CD14-positive monocyte (primary cell): ENCODE data around the gene NOX5. TPM values are rescaled to one million over a fixed set of nuclear protein-coding genes. Genes with fewer than 3 reads are reported as not detected.

Experiments
- DNase-seq, 3 donors: peaks; one replicate each; pipeline ENCODE4 v3.0.0-alpha.2; 2011 to 2022
- H2AFZ ChIP-seq: 2 replicates; pipeline ENCODE4 v1.6.0; 2012; ENCODE audit warnings: mild to moderate bottlenecking, low read depth, low read length, inconsistent platforms; ENCODE audit not compliant: insufficient read depth, poor library complexity, severe bottlenecking
- H3K27ac ChIP-seq, 2 donors: 1 replicate in 1 of 2; 2 replicates in 1 of 2; pipeline ENCODE4 v1.5.1; 2012 to 2013; ENCODE audit warnings: low read length in 2 of 2, control low read depth in 1 of 2, inconsistent platforms in 1 of 2, low read depth in 1 of 2, mild to moderate bottlenecking in 1 of 2
- H3K27me3 ChIP-seq, 2 donors: one replicate each; pipeline versions ENCODE4 v1.6.0 to v1.6.1; 2011 to 2013; ENCODE audit warnings: low read length in 2 of 2; ENCODE audit not compliant: control insufficient read depth in 2 of 2, insufficient read depth in 2 of 2
- H3K36me3 ChIP-seq, 2 donors: replicated peaks in 1 of 2; 1 replicate in 1 of 2; 2 replicates in 1 of 2; pipeline versions ENCODE4 v1.5.1 to v1.6.1; 2012 to 2013; ENCODE audit warnings: low read length in 2 of 2, control low read depth in 1 of 2, inconsistent platforms in 1 of 2, mild to moderate bottlenecking in 1 of 2; ENCODE audit not compliant: insufficient read depth in 2 of 2, control insufficient read depth in 1 of 2
- H3K4me1 ChIP-seq, 2 donors: 1 replicate in 1 of 2; 2 replicates in 1 of 2; pipeline versions ENCODE4 v1.5.1 to v1.6.1; 2012 to 2013; ENCODE audit warnings: low read length in 2 of 2, control low read depth in 1 of 2, inconsistent platforms in 1 of 2, mild to moderate bottlenecking in 1 of 2, moderate library complexity in 1 of 2; ENCODE audit not compliant: insufficient read depth in 2 of 2, control insufficient read depth in 1 of 2
- H3K4me2 ChIP-seq: replicated peaks from 2 replicates; pipeline ENCODE3; 2012; ENCODE audit warnings: low read length, moderate library complexity, mild to moderate bottlenecking; ENCODE audit not compliant: poor library complexity, severe bottlenecking; ENCODE audit errors: extremely low read depth
- H3K4me3 ChIP-seq, 3 experiments: fragments of 200-600 bp in 1 of 3; sonication (generic) in 1 of 3; replicated peaks in 1 of 3; 1 replicate in 2 of 3; 2 replicates in 1 of 3; pipeline ENCODE4 v1.5.1; 2011 to 2013; ENCODE audit warnings: low read length in 3 of 3, mild to moderate bottlenecking in 3 of 3, control low read depth in 2 of 3, low read depth in 2 of 3, inconsistent platforms in 1 of 3, moderate library complexity in 1 of 3
- H3K79me2 ChIP-seq: 2 replicates; pipeline ENCODE4 v1.6.0; 2012; ENCODE audit warnings: mild to moderate bottlenecking, control low read depth, inconsistent platforms, low read length, moderate library complexity; ENCODE audit not compliant: insufficient read depth
- H3K9ac ChIP-seq: 2 replicates; pipeline ENCODE4 v1.6.0; 2017; ENCODE audit warnings: low read length, mild to moderate bottlenecking; ENCODE audit not compliant: insufficient read depth, poor library complexity, severe bottlenecking
- H3K9me3 ChIP-seq, 2 donors: replicated peaks in 1 of 2; 1 replicate in 1 of 2; 2 replicates in 1 of 2; pipeline versions ENCODE4 v1.5.1 to v1.6.1; 2012 to 2013; ENCODE audit warnings: low read length in 2 of 2, control low read depth in 1 of 2; ENCODE audit not compliant: control insufficient read depth in 1 of 2, insufficient read depth in 1 of 2
- H4K20me1 ChIP-seq: 2 replicates; pipeline ENCODE4 v1.6.0; 2012; ENCODE audit warnings: mild to moderate bottlenecking, low read length, control low read depth, moderate library complexity; ENCODE audit not compliant: insufficient read depth
- H3K27ac Mint-ChIP-seq, 7 donors: one replicate each; pipeline ENCODE4 v1.8.0; 2020; ENCODE audit warnings: mild to moderate bottlenecking in 7 of 7, mixed read lengths in 7 of 7, moderate library complexity in 6 of 7, inconsistent platforms in 2 of 7
- H3K27me3 Mint-ChIP-seq, 3 donors: one replicate each; pipeline ENCODE4 v1.8.0; 2021 to 2022; ENCODE audit warnings: low read depth in 3 of 3, mild to moderate bottlenecking in 3 of 3, mixed read lengths in 3 of 3, moderate library complexity in 3 of 3, inconsistent platforms in 1 of 3
- H3K36me3 Mint-ChIP-seq, 2 donors: one replicate each; pipeline ENCODE4 v1.8.0; 2020; ENCODE audit warnings: mixed read lengths in 2 of 2, inconsistent platforms in 1 of 2, mild to moderate bottlenecking in 1 of 2
- H3K4me1 Mint-ChIP-seq: one replicate; pipeline ENCODE4 v1.8.0; 2020; ENCODE audit warnings: mild to moderate bottlenecking, mixed read lengths
- H3K4me3 Mint-ChIP-seq, 2 donors: one replicate each; pipeline ENCODE4 v1.8.0; 2020; ENCODE audit warnings: mild to moderate bottlenecking in 2 of 2, mixed read lengths in 2 of 2, moderate library complexity in 1 of 2
- H3K9me3 Mint-ChIP-seq, 7 donors: one replicate each; pipeline ENCODE4 v1.8.0; 2020 to 2022; ENCODE audit warnings: mixed read lengths in 7 of 7, mild to moderate bottlenecking in 6 of 7, moderate library complexity in 6 of 7, inconsistent platforms in 2 of 7
- CTCF ChIP-seq: fragments of 200-600 bp; IDR thresholded peaks from one replicate; pipeline ENCODE4 v1.8.0; 2022; ENCODE audit warnings: antibody characterized with exemption, mild to moderate bottlenecking
- WGBS: methylation state at CpG from one replicate; pipeline ENCODE4 v1.1.5; 2013; ENCODE audit warnings: missing lambda C conversion rate; ENCODE audit not compliant: insufficient coverage; 5-methylcytosine and 5-hydroxymethylcytosine counted together
- intact Hi-C, 2 donors: fragments of 100-400 bp; cut with micrococcal nuclease; formaldehyde crosslinking; loops; one replicate each; pipeline versions ENCODE4 v1.15.0 to v1.15.1; 2023
- polyA plus RNA-seq, 3 donors: library from polyadenylated mRNA; depleted of rRNA in 1 of 3; unstranded in 2 of 3; stranded (reverse) in 1 of 3; fragments of 300-500 nt in 2 of 3; fragments of >200 nt in 1 of 3; fragmentation: Illumina TruSeq in 2 of 3; gene quantifications; 1 replicate in 2 of 3; 2 replicates in 1 of 3; pipeline ENCODE4 v1.2.3, GENCODE V29; 2012 to 2021

The NOX5 gene
- polyA plus RNA-seq, 3 donors, result not detected

- no peak overlapping the region for H3K9ac ChIP-seq
- no peak overlapping the region for H3K4me3 ChIP-seq
- H3K79me2 ChIP-seq, result no peaks in the 10 kb centered on the region
- no peak for DNase-seq
- intact Hi-C loops, result no loop called here
- H3K4me1 Mint-ChIP-seq, result no peaks in the 10 kb centered on the region
- H3K4me3 Mint-ChIP-seq, result no peak overlapping the region
- H3K27ac ChIP-seq, result no peak overlapping the region
- WGBS, result no CpG with 5 or more reads among the region's 3 CpGs
- H3K36me3 Mint-ChIP-seq, result no peaks in the 10 kb centered on the region
- no peaks in the 10 kb centered on the region for H3K27me3 ChIP-seq
- H3K4me2 ChIP-seq, result no peak overlapping the region
- H4K20me1 ChIP-seq, result no peaks in the 10 kb centered on the region
- no peak overlapping the region for H3K27ac Mint-ChIP-seq
- no peak overlapping the region for H2AFZ ChIP-seq
- H3K4me1 ChIP-seq, result no peaks in the 10 kb centered on the region
- no peaks in the 10 kb centered on the region for H3K36me3 ChIP-seq
- TF ChIP-seq CTCF, result no peak
- peaks cover 0 to 5% (median 2%) of the 10 kb centered on the region in 3 donors for H3K27me3 Mint-ChIP-seq
- no peaks in the 10 kb centered on the region for H3K9me3 ChIP-seq
- H3K9me3 Mint-ChIP-seq, result peaks cover 0 to 1% (median 0%) of the 10 kb centered on the region in 7 donors
These were observed 29.9 kb upstream of the NOX5 start for GRCh38 chr15:68984586-68984985.

- H3K4me1 Mint-ChIP-seq, result no peaks in the 10 kb centered on the region
- WGBS, result no CpG with 5 or more reads among the region's 5 CpGs
- no peak overlapping the region for H3K4me2 ChIP-seq
- no peak overlapping the region for H3K4me3 ChIP-seq
- H4K20me1 ChIP-seq, result no peaks in the 10 kb centered on the region
- peaks cover 0 to 5% (median 0%) of the 10 kb centered on the region in 3 donors for H3K27me3 Mint-ChIP-seq
- H3K9me3 Mint-ChIP-seq, result peaks cover 0 to 1% (median 0%) of the 10 kb centered on the region in 7 donors
- no peak overlapping the region for H3K4me3 Mint-ChIP-seq
- TF ChIP-seq CTCF, result no peak
- H3K27me3 ChIP-seq, result no peaks in the 10 kb centered on the region
- H3K4me1 ChIP-seq, result no peaks in the 10 kb centered on the region
- no peaks in the 10 kb centered on the region for H3K36me3 ChIP-seq
- intact Hi-C loops, result no loop called here
- H3K9ac ChIP-seq, result no peak overlapping the region
- H3K36me3 Mint-ChIP-seq, result no peaks in the 10 kb centered on the region
- no peak overlapping the region for H2AFZ ChIP-seq
- no peak overlapping the region for H3K27ac ChIP-seq
- no peaks in the 10 kb centered on the region for H3K79me2 ChIP-seq
- no peaks in the 10 kb centered on the region for H3K9me3 ChIP-seq
- no peak for DNase-seq
- no peak overlapping the region for H3K27ac Mint-ChIP-seq
These were observed 29.1 kb upstream of the NOX5 start for GRCh38 chr15:68985361-68985891.
